ENCODE data around the gene CUL3.

DNA sequence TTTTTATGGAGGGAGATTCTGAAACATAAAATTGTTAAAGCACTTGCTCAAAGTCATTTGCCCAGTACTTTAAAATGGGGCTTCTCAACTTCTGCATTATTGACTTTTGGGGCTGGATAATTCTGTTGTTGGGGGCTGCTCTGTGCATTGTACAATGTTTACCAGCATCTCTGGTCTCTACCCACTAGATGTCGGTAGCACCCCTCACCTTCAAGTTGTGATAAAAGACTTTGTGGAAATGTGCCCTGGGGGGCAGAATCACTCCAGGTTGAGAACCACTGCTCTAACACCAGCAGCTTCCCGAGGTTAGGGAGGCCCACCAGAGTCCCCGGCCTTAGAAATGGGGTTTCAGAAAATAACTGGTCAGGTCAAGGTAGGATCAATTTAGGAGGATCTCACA, 26.8 kb upstream of the CUL3 start:
- TF ChIP-seq EZH2 (IDR thresholded peaks at IDR 0.05) (no peak), POLR2AphosphoS5 (IDR thresholded peaks at IDR 0.05; ENCODE audit: borderline replicate concordance, low read depth, low read length) (no peak)

All from SK-N-MC (cell line).